Right lobe of liver (tissue), 6 donors: Measurements from ENCODE around the gene KCNMA1. TPM values are rescaled to one million over a fixed set of nuclear protein-coding genes. Genes with fewer than 3 reads are reported as not detected.

Source experiments
- ATAC-seq, 4 donors: fragments of 200-7000 bp; cut with Tn5 transposase; one replicate each; pipeline ENCODE4 v1.9.1; 2020; ENCODE audit warnings: mild to moderate bottlenecking in 4 of 4, moderate library complexity in 4 of 4
- DNase-seq, 3 donors: peaks; one replicate each; pipeline ENCODE4 v3.0.0-alpha.2; 2020
- H3K27ac ChIP-seq, 3 donors: fragments of 200-600 bp; one replicate each; pipeline ENCODE4 v1.8.0; 2022
- H3K27me3 ChIP-seq, 2 donors: fragments of 200-600 bp; one replicate each; pipeline ENCODE4 v1.8.0; 2022
- H3K36me3 ChIP-seq, 4 donors: fragments of 200-600 bp; sonication (generic) in 1 of 4; one replicate each; pipeline versions ENCODE4 v1.5.1 to v1.8.0; 2017 to 2022; ENCODE audit warnings: control low read depth in 1 of 4
- H3K4me1 ChIP-seq, 4 donors: fragments of 200-600 bp; sonication (generic) in 1 of 4; one replicate each; pipeline versions ENCODE4 v1.5.1 to v1.8.0; 2017 to 2022; ENCODE audit warnings: control low read depth in 1 of 4
- H3K4me3 ChIP-seq, 3 donors: fragments of 200-600 bp; one replicate each; pipeline ENCODE4 v1.8.0; 2022
- H3K9me3 ChIP-seq, 4 donors: fragments of 200-600 bp; sonication (generic) in 1 of 4; one replicate each; pipeline versions ENCODE4 v1.5.1 to v1.8.0; 2017 to 2022; ENCODE audit warnings: control low read depth in 1 of 4
- POLR2A ChIP-seq: fragments of 450-650 bp; IDR thresholded peaks from one replicate; pipeline ENCODE4 v1.6.1; 2017; ENCODE audit warnings: antibody characterized with exemption, mild to moderate bottlenecking
- WGBS: methylation state at CpG from one replicate; pipeline ENCODE4 v1.1.6; 2018; ENCODE audit warnings: low coverage, low lambda C conversion rate; ENCODE audit not compliant: insufficient coverage; ENCODE audit errors: missing lambda C conversion rate; 5-methylcytosine and 5-hydroxymethylcytosine counted together
- intact Hi-C, 2 donors: fragments of 100-400 bp; cut with DNase I; formaldehyde crosslinking; loops; one replicate each; pipeline versions ENCODE4 v1.11.2 to v1.14.1; 2022
- total RNA-seq, 6 experiments: library from RNA; depleted of rRNA in 2 of 6; stranded (reverse); fragments of >200 nt in 2 of 6; fragmentation: NEBNext Ultra II Directional in 3 of 6; extraction: Animal tissue kit (Norgen Biotek cat#: 25700) in 3 of 6; gene quantifications; one replicate each; pipeline versions ENCODE4 v1.1.0 to v1.2.4, GENCODE V29; 2016 to 2023
- TF ChIP-seq, protein P1 (sequence below), 4 donors: fragments of 200-600 bp in 3 of 4; fragments of 450-650 bp in 1 of 4; IDR thresholded peaks; one replicate each; pipeline versions ENCODE4 v1.5.1 to v1.8.0; 2016 to 2022; ENCODE audit warnings: antibody characterized with exemption in 4 of 4, mild to moderate bottlenecking in 2 of 4
- donor health status: DM: no; HTN: yes; CAD: no.
- donor health status: DM: no; HTN: no; CAD: no.
- donor health status: DM: no; HTN: no; CAD: no.
- donor health status: DM: no; HTN: yes; CAD: no.
- donor health status: DM: no; HTN: yes; CAD: no.

The KCNMA1 gene
- total RNA-seq, 6 experiments from 2014 or later = 5.7 to 48.0 (median 15.1) TPM

DNA sequence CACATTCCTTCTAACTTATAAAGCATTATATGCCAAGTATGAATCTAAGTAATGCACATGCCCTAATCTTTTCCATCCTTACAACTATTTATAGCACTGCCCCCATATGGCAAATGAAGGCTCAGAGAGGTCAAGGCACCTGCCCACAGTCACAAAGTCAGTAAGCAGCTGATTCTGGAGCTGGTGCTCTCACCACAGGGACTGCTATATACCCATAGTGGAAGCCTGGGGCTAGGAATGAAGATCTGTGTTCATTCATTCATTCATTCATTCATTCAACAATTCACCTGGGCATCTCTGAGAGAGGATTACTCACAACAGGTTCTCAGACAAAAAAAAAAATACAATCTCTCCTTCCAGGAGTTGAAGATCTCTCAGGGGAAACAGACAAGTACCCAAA, 213.4 kb downstream of the KCNMA1 start:
- Histone ChIP-seq H3K36me3 (no peaks in the 10 kb centered on the region), H3K9me3 (no peaks in the 10 kb centered on the region), H3K27ac (no peak overlapping the region), H3K4me3 (no peak overlapping the region), H3K4me1 (no peaks in the 10 kb centered on the region), H3K27me3 (no peaks in the 10 kb centered on the region)
- no peak for ATAC-seq
- TF ChIP-seq, protein P1, sequence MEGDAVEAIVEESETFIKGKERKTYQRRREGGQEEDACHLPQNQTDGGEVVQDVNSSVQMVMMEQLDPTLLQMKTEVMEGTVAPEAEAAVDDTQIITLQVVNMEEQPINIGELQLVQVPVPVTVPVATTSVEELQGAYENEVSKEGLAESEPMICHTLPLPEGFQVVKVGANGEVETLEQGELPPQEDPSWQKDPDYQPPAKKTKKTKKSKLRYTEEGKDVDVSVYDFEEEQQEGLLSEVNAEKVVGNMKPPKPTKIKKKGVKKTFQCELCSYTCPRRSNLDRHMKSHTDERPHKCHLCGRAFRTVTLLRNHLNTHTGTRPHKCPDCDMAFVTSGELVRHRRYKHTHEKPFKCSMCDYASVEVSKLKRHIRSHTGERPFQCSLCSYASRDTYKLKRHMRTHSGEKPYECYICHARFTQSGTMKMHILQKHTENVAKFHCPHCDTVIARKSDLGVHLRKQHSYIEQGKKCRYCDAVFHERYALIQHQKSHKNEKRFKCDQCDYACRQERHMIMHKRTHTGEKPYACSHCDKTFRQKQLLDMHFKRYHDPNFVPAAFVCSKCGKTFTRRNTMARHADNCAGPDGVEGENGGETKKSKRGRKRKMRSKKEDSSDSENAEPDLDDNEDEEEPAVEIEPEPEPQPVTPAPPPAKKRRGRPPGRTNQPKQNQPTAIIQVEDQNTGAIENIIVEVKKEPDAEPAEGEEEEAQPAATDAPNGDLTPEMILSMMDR (IDR thresholded peaks at IDR 0.05) = no peak
- no peak for TF ChIP-seq POLR2A
- no peak for DNase-seq
- intact Hi-C loops = no loop called here

DNA sequence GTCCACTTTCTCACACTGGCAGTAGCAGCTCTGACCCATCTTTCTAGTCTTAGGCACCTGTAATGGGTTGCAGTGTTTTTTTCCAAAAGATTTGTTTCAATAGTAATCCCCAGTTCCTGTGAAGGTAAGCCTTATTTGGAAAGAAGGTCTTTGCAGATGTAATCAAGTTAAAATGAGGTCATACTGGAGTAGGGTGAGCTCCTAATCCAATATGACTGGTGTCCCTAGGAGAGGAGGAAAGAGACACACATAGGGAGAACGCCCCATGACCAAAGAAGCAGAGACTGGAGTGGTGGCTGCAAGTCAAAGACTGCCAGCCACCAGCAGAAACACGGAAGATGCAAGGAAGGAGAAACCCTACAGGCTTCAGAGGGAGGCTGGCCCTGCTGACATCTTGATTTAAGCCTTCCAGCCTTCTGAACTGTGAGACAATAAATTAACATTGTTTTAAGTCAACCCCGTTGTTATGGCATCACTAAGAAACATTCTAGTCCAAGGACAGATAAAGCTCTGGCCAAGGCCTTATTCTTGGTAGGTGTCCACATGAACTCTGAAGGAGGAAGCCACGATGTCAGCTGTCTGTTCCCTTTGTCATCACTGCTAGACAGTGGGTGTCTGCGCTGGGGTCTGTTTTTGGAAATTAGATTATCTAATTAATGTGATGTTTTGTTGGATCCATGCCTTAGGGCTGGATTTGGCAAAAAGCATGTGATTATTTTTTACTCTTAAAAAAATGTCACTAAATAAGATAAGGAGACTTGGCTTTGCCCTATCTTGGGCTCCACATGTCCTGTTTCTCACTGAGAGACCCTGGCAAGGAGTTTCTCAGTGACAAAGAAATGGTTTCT, 214.9 kb downstream of the KCNMA1 start:
- no peak overlapping the region for H3K27ac ChIP-seq
- H3K4me3 ChIP-seq = no peak overlapping the region
- no peaks in the 10 kb centered on the region for H3K4me1 ChIP-seq
- TF ChIP-seq POLR2A = no peak
- TF ChIP-seq, protein P1 (IDR thresholded peaks at IDR 0.05) = no peak
- DNase-seq (no peak), ATAC-seq (no peak)
- intact Hi-C loops = no loop called here
- no peaks in the 10 kb centered on the region for H3K36me3 ChIP-seq
- no peaks in the 10 kb centered on the region for H3K27me3 ChIP-seq
- H3K9me3 ChIP-seq = no peaks in the 10 kb centered on the region
- 53% methylated on average over 5 of the region's 5 CpGs for WGBS

DNA sequence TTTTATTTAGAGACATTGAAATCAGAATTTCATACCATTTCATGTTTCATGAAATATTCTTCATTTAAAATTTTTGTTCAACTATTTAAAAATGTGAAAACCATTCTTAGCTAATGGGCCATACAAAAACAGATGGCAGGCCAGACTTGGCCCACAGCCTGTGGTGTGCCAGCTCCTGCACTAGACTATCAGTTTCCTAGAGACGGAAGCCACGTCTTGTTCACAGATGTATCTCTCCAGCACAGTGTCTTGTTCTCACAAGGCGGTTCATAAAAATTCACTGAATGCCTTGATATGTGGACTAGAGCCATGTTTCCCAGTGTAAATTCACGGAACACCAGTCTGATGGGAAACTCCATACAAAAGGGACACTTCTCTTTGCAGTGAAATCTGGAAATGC, 216.0 kb downstream of the KCNMA1 start:
- no peak for TF ChIP-seq POLR2A
- TF ChIP-seq, protein P1 (IDR thresholded peaks at IDR 0.05) = no peak
- H3K27ac ChIP-seq = no peak overlapping the region
- no peak for ATAC-seq

DNA sequence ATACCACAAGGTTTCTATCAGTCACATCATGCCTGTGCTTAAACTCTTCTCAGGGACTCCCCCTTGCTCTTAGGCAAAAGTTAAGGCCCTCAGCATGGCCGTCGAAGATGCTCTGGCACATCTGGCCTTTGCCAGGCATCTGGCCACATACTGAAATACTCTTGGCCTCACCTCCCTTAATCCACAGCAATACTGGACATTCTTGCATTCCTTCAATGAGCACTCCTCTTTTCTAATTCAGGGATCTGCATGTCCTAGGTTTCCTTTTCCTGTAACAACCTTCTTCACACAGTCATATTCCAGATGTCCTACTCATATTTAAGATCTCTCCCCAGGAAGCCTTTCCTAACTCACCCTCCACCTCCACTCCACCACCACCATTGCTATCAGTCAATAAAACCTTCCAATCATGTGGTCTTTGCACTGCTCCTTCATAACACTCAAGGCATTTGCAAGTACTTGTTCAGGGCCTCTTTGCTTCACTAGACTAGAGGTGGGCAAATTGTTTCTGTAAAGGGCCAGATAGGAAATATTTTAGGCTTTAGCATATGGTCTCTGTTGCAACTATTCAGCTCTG, 216.6 kb downstream of the KCNMA1 start:
- no peak overlapping the region for H3K27ac ChIP-seq
- no peaks in the 10 kb centered on the region for H3K4me1 ChIP-seq
- H3K9me3 ChIP-seq = no peaks in the 10 kb centered on the region
- DNase-seq (no peak), ATAC-seq (no peak)
- intact Hi-C loops = no loop called here
- H3K4me3 ChIP-seq = no peak overlapping the region
- H3K27me3 ChIP-seq = no peaks in the 10 kb centered on the region
- H3K36me3 ChIP-seq = no peaks in the 10 kb centered on the region
- 95% methylated on average over 2 of the region's 2 CpGs for WGBS
- TF ChIP-seq, protein P1 (IDR thresholded peaks at IDR 0.05) = no peak
- no peak for TF ChIP-seq POLR2A

More for the DNA sequence above, 216.0 kb downstream of the KCNMA1 start:
- Histone ChIP-seq H3K4me1 (no peaks in the 10 kb centered on the region), H3K9me3 (no peaks in the 10 kb centered on the region), H3K4me3 (no peak overlapping the region), H3K27me3 (no peaks in the 10 kb centered on the region), H3K36me3 (no peaks in the 10 kb centered on the region)
- DNase-seq = no peak
- WGBS = 90% methylated on average over 4 of the region's 4 CpGs
- intact Hi-C loops = no loop called here
